ENCODE measurements around the gene ROBO4.

DNA sequence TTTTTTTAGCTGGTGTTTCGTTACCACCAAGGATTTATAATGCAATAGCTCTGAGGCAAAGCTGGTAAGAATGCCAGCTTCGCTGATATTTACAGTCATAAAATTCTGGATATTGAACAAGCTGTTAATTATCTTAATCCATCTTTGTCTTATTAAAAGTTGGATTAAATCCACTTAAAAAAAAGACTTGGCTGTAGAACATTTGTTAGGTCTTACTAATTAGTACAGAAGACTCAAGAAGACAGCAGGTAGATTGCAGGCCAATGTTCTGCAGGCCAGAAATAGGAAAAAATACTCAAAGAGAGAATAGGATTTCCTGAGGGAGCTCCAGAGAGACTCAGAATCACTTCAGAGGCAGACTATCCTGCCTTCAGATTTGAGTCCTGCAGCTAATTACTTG is 7.5 kb downstream of the ROBO4 start:
- TF ChIP-seq, protein P1, sequence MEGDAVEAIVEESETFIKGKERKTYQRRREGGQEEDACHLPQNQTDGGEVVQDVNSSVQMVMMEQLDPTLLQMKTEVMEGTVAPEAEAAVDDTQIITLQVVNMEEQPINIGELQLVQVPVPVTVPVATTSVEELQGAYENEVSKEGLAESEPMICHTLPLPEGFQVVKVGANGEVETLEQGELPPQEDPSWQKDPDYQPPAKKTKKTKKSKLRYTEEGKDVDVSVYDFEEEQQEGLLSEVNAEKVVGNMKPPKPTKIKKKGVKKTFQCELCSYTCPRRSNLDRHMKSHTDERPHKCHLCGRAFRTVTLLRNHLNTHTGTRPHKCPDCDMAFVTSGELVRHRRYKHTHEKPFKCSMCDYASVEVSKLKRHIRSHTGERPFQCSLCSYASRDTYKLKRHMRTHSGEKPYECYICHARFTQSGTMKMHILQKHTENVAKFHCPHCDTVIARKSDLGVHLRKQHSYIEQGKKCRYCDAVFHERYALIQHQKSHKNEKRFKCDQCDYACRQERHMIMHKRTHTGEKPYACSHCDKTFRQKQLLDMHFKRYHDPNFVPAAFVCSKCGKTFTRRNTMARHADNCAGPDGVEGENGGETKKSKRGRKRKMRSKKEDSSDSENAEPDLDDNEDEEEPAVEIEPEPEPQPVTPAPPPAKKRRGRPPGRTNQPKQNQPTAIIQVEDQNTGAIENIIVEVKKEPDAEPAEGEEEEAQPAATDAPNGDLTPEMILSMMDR (conservative IDR thresholded peaks at IDR 0.05; ENCODE audit: low read length): no peak
- TF ChIP-seq EZH2phosphoT487 (IDR thresholded peaks at IDR 0.05; ENCODE audit: borderline replicate concordance, low read depth, low read length): no peak

All from OCI-LY7 (cell line).